ENCODE results near the gene NDUFA6. TPM values are rescaled to one million over a fixed set of nuclear protein-coding genes. Genes with fewer than 3 reads are reported as not detected.

The NDUFA6 gene
- total RNA-seq, 1 experiment from 2014 or later: 80.4 TPM

- POLR2A ChIA-PET: interaction anchor here (0.7 to 1.8 kb wide), 2 partner anchors 10 to 507 kb away, joined by 3 to 4 read pairs; no protein-coding TSS in a partner anchor
- peaks cover 8% of the 10 kb centered on the region for H3K9me3 Mint-ChIP-seq (ENCODE audit: unreplicated experiment)
- no peak overlapping the region for H3K27ac Mint-ChIP-seq (ENCODE audit: low read depth, unreplicated experiment)
- no peak for TF ChIP-seq CTCF (IDR thresholded peaks at IDR 0.05; ENCODE audit: unreplicated experiment)
- H3K4me1 Mint-ChIP-seq (ENCODE audit: insufficient read depth, unreplicated experiment): no peaks in the 10 kb centered on the region
- BruUV-seq (replicated peaks): no TSS peak
- no peak overlapping the region for H3K4me3 Mint-ChIP-seq (ENCODE audit: unreplicated experiment)
- intact Hi-C loops (cut with micrococcal nuclease): no loop called here
- H3K36me3 Mint-ChIP-seq (ENCODE audit: insufficient read depth, unreplicated experiment): no peaks in the 10 kb centered on the region
- CTCF ChIA-PET: interaction anchor here (0.7 to 1.2 kb wide), 2 partner anchors 10 to 17 kb away, joined by 3 to 4 read pairs; no protein-coding TSS in a partner anchor
- H3K27me3 Mint-ChIP-seq (ENCODE audit: insufficient read depth, unreplicated experiment): no peaks in the 10 kb centered on the region
- DNase-seq (ENCODE audit: unreplicated experiment): no peak
These were observed 10.6 kb upstream of the NDUFA6 start for GRCh38 chr22:42101199-42101598.

DNA sequence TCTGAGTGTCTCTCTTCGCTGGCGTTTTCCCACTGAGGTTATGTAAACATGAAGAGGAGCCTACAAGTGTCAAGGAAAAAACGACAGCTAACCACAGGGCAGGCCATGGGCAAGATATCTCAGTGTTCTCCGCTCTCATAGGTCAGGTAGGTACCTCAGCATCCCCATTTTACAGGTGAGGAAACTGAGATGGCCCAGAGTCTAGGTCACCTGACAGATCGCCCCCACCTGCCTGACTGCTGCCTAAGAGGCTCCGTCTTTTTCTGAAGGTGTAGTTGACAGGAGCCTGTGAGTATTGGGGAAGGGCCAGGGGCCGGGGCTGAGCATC, 847 bp upstream of the NDUFA6 start:
- Mint-ChIP-seq H3K27ac (ENCODE audit: low read depth, unreplicated experiment) (peak overlapping the region; percentile 99), H3K9me3 (ENCODE audit: unreplicated experiment) (no peaks in the 10 kb centered on the region), H3K36me3 (ENCODE audit: insufficient read depth, unreplicated experiment) (peaks cover 36% of the 10 kb centered on the region), H3K4me3 (ENCODE audit: unreplicated experiment) (peak overlapping the region; percentile 96), H3K27me3 (ENCODE audit: insufficient read depth, unreplicated experiment) (no peaks in the 10 kb centered on the region), H3K4me1 (ENCODE audit: insufficient read depth, unreplicated experiment) (peaks cover 10% of the 10 kb centered on the region)
- intact Hi-C loops (cut with micrococcal nuclease): loop anchor here (1.0 to 5.0 kb wide), 4 partner anchors 125 to 382 kb away; no protein-coding TSS in a partner anchor
- ChIA-PET CTCF (interaction anchor here (0.6 to 2.6 kb wide), 37 partner anchors 10 to 829 kb away, joined by 3 to 15 read pairs (median 4); no protein-coding TSS in a partner anchor), POLR2A (interaction anchor here (0.6 to 4.3 kb wide), 17 partner anchors 9 to 546 kb away, joined by 3 to 142 read pairs (median 4); partner anchors contain the start of genes NAGA, SMDT1 and SREBF2)
- TF ChIP-seq CTCF (IDR thresholded peaks at IDR 0.05; ENCODE audit: unreplicated experiment): no peak
- no peak for DNase-seq (ENCODE audit: unreplicated experiment)
- no TSS peak for BruUV-seq (replicated peaks)

DNA sequence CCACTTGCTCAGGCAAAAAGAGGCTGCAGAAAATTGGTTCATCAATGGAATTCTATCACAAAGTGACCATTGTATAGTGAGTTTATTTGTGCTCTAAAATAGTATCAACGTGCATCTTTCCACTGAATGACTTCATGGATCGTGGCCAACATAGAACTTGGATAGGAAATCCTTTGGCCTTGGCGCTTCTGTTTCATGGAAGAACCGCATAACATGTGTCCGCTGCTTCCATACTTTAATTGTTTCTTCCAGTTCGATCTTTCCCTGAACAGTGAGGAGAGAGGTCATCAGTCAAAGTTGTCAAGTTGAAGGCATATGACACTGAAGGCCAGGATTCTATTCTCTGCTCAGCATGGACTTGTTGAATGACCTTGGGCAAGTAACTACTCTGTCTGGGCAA, 4.5 kb downstream of the NDUFA6 start:
- no TSS peak for BruUV-seq (replicated peaks)
- intact Hi-C loops (cut with micrococcal nuclease): no loop called here
- Mint-ChIP-seq H3K4me3 (ENCODE audit: unreplicated experiment) (no peak overlapping the region), H3K9me3 (ENCODE audit: unreplicated experiment) (no peaks in the 10 kb centered on the region), H3K36me3 (ENCODE audit: insufficient read depth, unreplicated experiment) (peaks cover 68% of the 10 kb centered on the region), H3K27ac (ENCODE audit: low read depth, unreplicated experiment) (no peak overlapping the region), H3K27me3 (ENCODE audit: insufficient read depth, unreplicated experiment) (no peaks in the 10 kb centered on the region), H3K4me1 (ENCODE audit: insufficient read depth, unreplicated experiment) (peaks cover 10% of the 10 kb centered on the region)
- no peak for DNase-seq (ENCODE audit: unreplicated experiment)
- ChIA-PET CTCF (no interaction called here), POLR2A (no interaction called here)
- TF ChIP-seq CTCF (IDR thresholded peaks at IDR 0.05; ENCODE audit: unreplicated experiment): no peak

DNA sequence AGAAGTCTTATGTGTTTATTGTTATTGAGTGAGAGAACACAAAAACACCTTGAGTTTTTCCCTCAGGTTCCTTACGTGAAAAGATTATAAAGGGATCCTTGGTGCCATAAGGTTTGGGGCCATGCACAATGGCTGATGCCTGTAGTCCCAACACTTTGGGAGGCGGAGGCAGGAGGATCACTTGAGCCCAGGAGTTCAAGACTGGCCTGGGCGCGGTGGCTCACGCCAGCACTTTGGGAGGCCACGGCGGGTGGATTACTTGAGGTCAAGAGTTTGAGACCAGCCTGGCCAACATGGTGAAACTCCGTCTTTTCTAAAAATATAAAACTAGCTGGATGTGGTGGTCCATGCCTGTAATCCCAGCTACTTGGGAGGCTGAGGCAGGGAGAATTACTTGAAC, 5.7 kb downstream of the NDUFA6 start:
- Mint-ChIP-seq H3K27ac (ENCODE audit: low read depth, unreplicated experiment) (no peak overlapping the region), H3K9me3 (ENCODE audit: unreplicated experiment) (no peaks in the 10 kb centered on the region), H3K4me1 (ENCODE audit: insufficient read depth, unreplicated experiment) (peaks cover 10% of the 10 kb centered on the region), H3K36me3 (ENCODE audit: insufficient read depth, unreplicated experiment) (peaks cover 57% of the 10 kb centered on the region), H3K27me3 (ENCODE audit: insufficient read depth, unreplicated experiment) (no peaks in the 10 kb centered on the region), H3K4me3 (ENCODE audit: unreplicated experiment) (no peak overlapping the region)
- intact Hi-C loops (cut with micrococcal nuclease): no loop called here
- TF ChIP-seq CTCF (IDR thresholded peaks at IDR 0.05; ENCODE audit: unreplicated experiment): no peak
- DNase-seq (ENCODE audit: unreplicated experiment): no peak
- BruUV-seq (replicated peaks): no TSS peak
- ChIA-PET POLR2A (interaction anchor here (0.8 kb wide), 1 partner anchor 14 kb away, joined by 3 read pairs; the partner anchor contains the start of gene NAGA), CTCF (interaction anchor here (0.6 kb wide), 1 partner anchor 118 kb away, joined by 5 read pairs; no protein-coding TSS in a partner anchor)
